ENCODE measurements around the gene SLC7A8.

The SLC7A8 gene

DNA sequence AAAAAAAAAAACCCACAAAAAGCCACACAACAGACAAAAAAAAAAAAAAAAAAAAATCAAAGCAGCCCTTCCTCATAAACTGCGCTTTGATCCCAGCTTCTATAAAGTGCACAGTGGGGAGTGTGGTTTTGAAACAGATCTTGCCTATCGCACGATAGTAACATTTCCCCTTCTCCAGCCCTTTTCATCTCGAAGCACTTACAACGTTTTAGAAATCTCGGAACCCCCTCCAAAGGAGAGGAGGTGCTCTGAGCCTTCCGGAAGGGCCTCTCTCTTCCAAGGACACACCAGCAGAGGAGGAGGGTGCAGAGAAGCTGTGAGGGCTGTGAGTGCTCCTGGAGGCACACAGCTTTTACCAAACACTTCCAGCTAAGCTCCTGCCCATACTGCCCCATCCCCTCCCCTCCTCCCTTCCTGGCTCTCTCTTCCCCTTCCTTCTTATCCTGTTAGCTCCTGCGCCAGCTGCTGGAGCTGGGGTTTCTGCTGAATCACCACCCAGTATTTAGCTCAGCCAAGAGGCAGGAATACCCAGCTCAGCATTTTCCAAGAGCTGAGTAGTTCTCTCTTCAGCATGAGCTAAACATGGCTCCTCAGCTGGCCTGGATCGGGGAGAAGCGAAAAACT is 28.4 kb downstream of the SLC7A8 start:
- DNase-seq = no peak

- no peak for DNase-seq
These were observed 29.3 kb downstream of the SLC7A8 start for GRCh38 chr14:23153851-23154796.

GRCh38 chr14:23151342-23151741 is 32.1 kb downstream of the SLC7A8 start:
- no peak for DNase-seq

DNA sequence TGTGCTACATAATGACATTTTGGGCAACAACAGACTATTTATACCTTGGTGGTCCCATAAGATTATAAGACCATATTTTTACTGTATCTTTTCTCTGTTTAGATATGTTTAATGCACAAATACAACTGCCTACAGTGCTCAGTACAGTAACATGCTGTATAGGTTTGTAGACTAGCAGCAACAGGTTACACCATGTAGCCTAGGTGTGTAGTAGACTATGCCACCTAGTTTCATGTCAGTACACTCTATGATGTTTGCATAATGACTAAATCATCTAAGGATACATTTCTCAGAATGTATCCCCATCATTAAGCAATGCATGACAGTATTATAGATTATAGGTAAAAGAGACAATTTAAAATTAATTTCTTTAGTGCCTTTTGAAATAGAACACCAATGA is 33.7 kb downstream of the SLC7A8 start:
- DNase-seq = no peak

DNA sequence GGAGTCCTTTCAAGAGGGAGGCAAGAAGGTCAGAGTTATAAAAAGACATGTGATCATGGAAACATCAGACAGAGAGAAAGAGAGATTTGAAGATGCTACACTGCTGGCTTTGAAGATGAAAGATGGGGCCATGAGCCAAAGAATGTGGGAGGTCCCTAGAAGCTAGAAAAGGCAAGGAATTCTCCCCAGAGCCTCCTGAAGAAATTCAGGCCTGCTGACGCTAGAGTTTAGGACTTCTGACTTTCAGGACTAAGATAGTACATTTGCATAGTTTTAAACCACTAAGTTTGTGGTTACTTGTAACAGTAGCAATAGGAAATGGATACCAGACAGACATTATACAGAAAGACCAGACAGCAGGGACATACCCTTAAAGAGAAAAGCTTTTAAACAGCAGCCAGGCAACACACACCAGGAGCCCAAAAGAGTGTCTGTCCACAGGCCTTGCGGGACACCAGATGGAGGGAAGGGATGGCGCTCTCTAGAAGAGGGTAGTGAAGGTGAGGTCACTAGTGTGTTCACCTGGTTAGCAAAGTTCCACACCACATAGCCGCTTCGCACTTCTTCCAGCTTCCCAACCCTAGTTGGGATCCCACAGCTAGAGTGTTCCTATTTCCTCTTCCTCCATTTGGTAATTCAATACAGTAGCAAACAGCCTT is 34.7 kb downstream of the SLC7A8 start:
- no peak for DNase-seq

- DNase-seq = no peak
These were observed 35.8 kb downstream of the SLC7A8 start for GRCh38 chr14:23147676-23148075.

DNA sequence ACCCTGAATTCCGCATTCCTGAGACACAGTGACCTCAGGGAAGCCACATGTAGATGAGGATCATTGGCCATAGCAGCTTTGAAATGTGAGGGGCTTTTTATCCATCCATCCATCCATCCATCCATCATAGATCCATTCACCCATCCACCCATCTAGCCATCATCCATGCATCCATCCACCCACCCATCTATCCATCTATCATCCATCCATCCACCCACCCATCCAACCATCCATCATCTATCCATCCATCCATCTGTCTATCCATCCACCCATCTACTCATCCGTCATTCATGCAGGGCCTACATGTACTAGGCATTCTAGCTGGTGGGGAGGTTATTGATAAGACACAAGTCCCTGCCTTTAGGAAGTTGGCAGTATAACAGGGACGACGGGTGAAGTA is 36.5 kb downstream of the SLC7A8 start:
- no peak for DNase-seq

- DNase-seq = no peak
These were observed 37.0 kb downstream of the SLC7A8 start for GRCh38 chr14:23146351-23146910.

GRCh38 chr14:23145794-23146350 is 37.6 kb downstream of the SLC7A8 start:
- DNase-seq = no peak

GRCh38 chr14:23143911-23144310 is 39.5 kb downstream of the SLC7A8 start:
- DNase-seq = no peak

GRCh38 chr14:23142826-23143225 is 40.6 kb downstream of the SLC7A8 start:
- no peak for DNase-seq

DNA sequence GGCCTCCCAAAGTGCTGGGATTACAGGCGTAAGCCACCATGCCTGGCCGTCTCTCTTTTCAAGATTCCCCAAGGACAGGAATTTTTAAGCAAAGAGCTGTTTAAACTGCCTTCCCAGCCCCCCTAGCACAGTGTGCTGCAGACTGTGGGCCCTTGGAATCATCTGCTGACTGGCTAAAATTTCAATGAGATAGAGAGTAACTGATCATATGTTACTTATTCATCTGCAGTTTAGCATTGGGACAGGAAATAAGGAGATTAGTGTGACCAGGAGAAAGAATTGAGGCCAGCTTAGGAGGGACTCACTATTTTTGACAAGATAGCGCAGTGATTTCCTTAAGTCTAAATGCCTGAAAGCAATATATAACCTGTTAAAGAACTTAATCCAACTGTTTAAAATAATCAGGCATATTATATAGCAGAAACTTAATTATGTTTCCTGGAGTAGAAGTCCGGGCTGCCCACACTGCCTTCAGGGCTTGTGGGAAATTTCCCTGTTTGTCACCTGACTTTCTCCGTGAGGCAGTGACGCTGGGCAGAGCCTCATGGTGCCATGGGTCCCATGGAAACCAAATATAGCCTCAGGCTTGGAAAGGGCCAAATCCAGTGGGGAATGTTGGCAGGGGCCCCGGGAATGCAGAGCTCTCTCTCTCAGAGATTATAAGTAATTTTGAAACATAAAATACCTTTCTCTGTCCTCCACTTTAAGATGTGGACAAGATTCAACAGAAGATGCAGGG is 41.6 kb downstream of the SLC7A8 start:
- DNase-seq = no peak

- DNase-seq = no peak
These were observed 43.1 kb downstream of the SLC7A8 start for GRCh38 chr14:23140371-23140770.

DNA sequence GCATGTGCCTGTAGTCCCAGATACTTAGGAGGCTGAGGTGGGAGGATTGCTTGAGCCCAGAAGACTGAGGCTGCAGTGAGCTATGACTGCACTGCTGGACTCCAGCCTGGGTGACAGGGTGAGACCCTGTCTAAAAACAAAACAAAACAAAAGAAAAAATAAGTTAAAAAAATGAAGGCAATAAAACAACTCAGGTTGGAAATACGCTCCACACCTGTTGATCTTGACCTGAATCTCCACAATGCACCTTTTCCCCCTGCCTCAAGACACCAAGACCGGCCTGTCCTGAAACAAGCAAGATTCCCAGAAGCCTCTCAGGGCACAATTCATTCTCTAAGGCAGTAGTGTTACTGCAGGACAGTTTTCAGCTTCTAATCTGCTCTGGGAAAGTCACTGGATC is 43.6 kb downstream of the SLC7A8 start:
- DNase-seq = no peak

DNA sequence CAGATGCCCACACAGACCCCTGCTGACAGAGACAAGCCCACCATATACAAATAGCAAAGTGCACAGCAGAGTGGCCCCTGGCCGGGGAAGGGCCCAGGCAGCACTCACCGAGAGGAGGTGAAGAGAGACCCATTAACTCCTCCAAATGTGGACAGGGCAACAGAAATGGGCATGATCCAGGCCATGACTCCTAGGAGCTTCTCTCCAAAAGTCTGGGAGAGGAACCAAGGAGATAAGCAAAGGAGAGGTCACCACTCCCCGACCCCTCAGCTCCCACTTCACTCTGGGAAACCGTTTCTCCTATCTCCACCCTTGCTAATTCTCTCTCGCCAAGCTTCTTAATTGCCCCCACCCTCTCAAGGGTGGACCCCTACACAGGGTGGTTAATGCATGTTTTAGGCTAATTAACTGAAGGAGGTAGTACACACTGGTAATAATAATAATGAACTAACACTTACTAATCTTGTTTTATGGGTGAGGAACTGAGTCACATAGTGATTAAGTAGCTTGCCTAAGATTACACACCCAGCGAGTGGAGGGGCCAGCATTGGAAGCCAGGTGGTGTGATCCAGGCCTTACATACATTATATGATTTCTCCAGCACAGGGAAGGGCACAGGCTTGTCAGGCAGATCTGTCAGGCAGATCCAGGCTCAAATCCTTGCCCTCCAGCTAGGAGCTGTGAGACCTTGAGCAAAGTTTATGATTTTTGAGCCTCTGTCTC is 45.5 kb downstream of the SLC7A8 start:
- DNase-seq = no peak

DNA sequence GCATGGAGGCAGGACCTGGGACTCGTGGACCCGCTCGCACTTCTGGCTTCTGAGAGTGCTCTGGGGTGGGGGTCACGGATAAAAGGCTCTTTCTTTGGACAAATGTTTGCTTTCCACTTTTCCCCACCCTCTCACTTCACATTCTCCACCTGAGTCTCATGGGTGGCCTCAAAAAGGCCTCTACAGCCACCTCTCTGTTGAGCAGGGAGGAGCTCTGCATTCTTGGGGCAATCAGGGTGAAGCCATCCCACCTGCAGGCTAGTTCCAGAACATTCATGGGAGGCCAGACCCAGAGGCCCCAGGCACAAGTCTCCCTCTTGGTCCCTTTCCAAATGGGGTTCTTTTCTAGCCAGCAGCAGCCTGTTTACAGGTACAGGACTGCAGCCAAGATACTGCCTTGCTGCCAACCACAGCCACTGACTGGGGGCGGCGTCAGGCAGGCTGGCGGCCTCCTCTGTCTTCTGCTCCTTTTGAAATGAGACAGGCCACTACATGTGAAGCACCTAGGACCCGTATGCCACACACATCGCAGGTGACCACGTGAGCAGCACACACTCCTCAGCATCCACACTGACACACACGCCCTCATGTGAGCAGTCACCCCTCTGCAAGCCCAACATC is 46.2 kb downstream of the SLC7A8 start:
- no peak for DNase-seq

DNA sequence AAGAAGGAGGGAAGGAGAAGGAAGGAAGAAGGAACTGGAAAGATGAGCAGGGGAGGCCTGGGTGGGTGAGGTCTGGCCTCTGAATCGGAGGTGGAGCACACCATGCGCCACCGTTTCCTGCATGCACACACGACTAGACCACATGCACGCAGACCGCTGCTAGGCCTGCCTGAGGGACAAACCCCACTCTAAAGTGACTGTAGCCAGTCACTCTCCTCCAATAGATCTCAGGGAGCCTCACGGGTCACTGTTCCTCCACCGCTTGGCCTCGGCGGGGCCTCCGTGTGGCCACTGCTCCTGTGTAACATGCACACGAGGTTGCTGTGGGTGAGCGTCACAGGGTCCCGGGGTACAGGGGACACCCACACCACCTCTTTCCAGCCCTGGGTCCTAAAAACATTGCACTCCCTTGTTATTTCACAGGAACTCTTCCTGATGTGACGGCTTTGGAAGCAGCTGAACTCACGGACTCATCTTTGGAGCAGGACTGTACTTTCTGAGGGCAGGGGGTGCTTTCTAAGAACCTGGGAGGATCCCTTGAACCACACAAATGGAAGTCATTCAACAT is 46.8 kb downstream of the SLC7A8 start:
- no peak for DNase-seq

DNA sequence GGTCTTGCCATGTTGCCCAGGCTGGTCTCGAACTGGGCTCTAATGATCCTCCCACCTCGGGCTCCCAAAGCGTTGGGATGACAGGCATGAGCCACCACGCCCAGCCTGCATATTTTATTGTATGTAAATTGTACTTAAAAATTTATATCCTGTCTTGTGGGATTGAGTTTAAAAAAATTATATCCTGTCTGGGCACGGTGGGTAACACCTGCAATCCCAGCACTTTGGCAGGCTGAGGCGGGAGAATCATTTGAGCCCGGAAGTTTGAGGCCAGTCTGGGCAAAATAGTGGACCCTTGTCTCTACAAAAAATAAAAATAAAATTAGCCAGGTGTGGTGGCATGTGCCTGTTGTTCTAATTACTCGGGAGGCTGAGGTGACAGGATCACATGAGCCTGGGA is 50.5 kb downstream of the SLC7A8 start:
- DNase-seq = no peak

GRCh38 chr14:23131482-23131881 is 52.0 kb downstream of the SLC7A8 start:
- no peak for DNase-seq

DNA sequence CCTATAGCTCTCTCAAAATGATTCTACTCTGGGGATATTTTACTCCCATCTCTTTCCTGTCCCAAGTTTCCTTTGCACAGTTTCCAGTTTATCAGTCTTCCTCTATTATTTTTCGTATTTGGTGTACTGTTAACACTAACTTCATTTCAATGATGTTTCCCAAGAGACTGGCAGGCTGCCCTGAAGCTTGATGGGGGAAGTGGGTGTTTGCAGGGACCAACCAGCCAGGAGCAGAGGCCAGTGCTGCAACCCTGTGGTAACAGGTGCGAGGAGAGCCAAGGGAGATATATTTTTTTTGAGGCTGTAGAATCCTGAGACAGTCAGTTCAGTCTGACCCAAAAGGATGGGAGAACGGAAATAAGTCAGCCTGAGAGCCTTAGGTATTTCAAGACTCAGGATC is 52.6 kb downstream of the SLC7A8 start:
- DNase-seq = no peak

DNA sequence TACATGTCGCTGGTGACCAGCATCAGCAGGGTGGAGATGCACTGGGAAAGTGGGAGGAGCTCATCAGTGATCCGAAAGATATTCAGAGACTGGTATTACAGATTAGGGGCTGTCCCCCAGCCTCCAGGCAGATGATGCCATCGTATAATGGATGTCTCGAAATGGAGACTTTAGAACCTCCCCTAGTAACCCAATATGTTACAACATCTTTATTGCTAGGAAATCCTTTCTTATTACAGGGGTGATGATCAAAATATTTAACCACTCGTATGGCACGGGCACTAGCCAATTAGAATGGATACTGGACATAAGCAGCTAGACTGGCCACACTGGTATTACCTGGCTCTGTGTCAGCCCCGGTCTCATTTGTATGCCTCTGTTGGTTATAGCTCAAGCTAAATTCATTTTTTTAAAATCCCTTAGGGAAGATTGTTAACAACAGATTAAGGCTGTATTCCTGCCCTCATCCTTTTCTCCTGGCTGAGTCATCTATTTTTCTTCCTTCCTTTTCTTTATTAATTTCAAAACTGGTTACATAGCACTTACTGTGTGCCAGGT is 53.6 kb downstream of the SLC7A8 start:
- DNase-seq = no peak

Measured in GDM1 (cell line).